GM19193 (cell line): ENCODE results near the gene SDK1.

ENCODE experiments used
- POLR2A ChIP-seq: IDR thresholded peaks from 4 replicates; pipeline ENCODE4 v1.6.1; 2011; ENCODE audit not compliant: insufficient read depth, insufficient read length; ENCODE audit errors: extremely low read depth

Gene SDK1

GRCh38 chr7:4100691-4101090, 799.6 kb downstream of the SDK1 start:
- TF ChIP-seq POLR2A = no peak

- no peak for TF ChIP-seq POLR2A
These were observed 801.3 kb downstream of the SDK1 start for GRCh38 chr7:4102231-4102841.

- no peak for TF ChIP-seq POLR2A
These were observed 802.5 kb downstream of the SDK1 start for GRCh38 chr7:4103352-4104091.

- no peak for TF ChIP-seq POLR2A
These were observed 806.8 kb downstream of the SDK1 start for GRCh38 chr7:4107839-4108238.

GRCh38 chr7:4108951-4109350, 807.9 kb downstream of the SDK1 start:
- no peak for TF ChIP-seq POLR2A

GRCh38 chr7:4109481-4110110, 808.5 kb downstream of the SDK1 start:
- TF ChIP-seq POLR2A = no peak

GRCh38 chr7:4110438-4110837, 809.4 kb downstream of the SDK1 start:
- no peak for TF ChIP-seq POLR2A

- TF ChIP-seq POLR2A = no peak
These were observed 810.1 kb downstream of the SDK1 start for GRCh38 chr7:4111166-4111565.

- no peak for TF ChIP-seq POLR2A
These were observed 812.2 kb downstream of the SDK1 start for GRCh38 chr7:4113271-4113670.

- TF ChIP-seq POLR2A = no peak
These were observed 812.9 kb downstream of the SDK1 start for GRCh38 chr7:4113976-4114375.

- TF ChIP-seq POLR2A = no peak
These were observed 814.4 kb downstream of the SDK1 start for GRCh38 chr7:4115442-4115841.

GRCh38 chr7:4115941-4116610, 815.0 kb downstream of the SDK1 start:
- TF ChIP-seq POLR2A = no peak

- TF ChIP-seq POLR2A = no peak
These were observed 818.8 kb downstream of the SDK1 start for GRCh38 chr7:4119848-4120247.

- no peak for TF ChIP-seq POLR2A
These were observed 822.3 kb downstream of the SDK1 start for GRCh38 chr7:4123346-4123745.

GRCh38 chr7:4123823-4124222, 822.8 kb downstream of the SDK1 start:
- no peak for TF ChIP-seq POLR2A
